CD4-positive, alpha-beta memory T cell (primary cell): ENCODE data around the gene RHOH. TPM values are rescaled to one million over a fixed set of nuclear protein-coding genes. Genes with fewer than 3 reads are reported as not detected.
A peak's percentile ranks its signal among the peaks of the same experiment; 100 is the strongest.
"Not testable (repeated sequence)": the region's sequence is repeated elsewhere in the genome, so short reads cannot be mapped to it uniquely, and the experiment has no call there.

Source experiments
- CTCF ChIA-PET: fragments of 350-600 bp; sonication (Branson Sonifier 250); formaldehyde crosslinking; loops from one replicate; lab custom pipeline; 2021; ENCODE audit warnings: inconsistent platforms; ENCODE audit not compliant: partially characterized antibody; lab: Charles Lee
- POLR2A ChIA-PET: fragments of 350-600 bp; sonication (Branson Sonifier 250); formaldehyde crosslinking; loops from one replicate; lab custom pipeline; 2021; ENCODE audit not compliant: partially characterized antibody; lab: Charles Lee
- DNase-seq, 5 donors: peaks; one replicate each; pipeline versions ENCODE4 v3.0.0 to v3.0.0-alpha.2; 2020 to 2022; ENCODE audit warnings: mixed read lengths in 1 of 5
- H3K27ac ChIP-seq: one replicate; pipeline ENCODE4 v1.7.0; 2013; ENCODE audit warnings: low read depth, low read length
- H3K27me3 ChIP-seq: 2 replicates; pipeline ENCODE4 v1.7.0; 2013; ENCODE audit warnings: mild to moderate bottlenecking, low read length, moderate library complexity; ENCODE audit not compliant: insufficient read depth
- H3K36me3 ChIP-seq: 2 replicates; pipeline ENCODE4 v1.7.0; 2013; ENCODE audit warnings: mild to moderate bottlenecking, low read length, moderate library complexity; ENCODE audit not compliant: insufficient read depth
- H3K4me1 ChIP-seq: 2 replicates; pipeline ENCODE4 v1.7.0; 2013; ENCODE audit warnings: mild to moderate bottlenecking, low read length, moderate library complexity; ENCODE audit not compliant: insufficient read depth
- H3K4me3 ChIP-seq, 2 donors: one replicate each; pipeline ENCODE4 v1.7.0; 2013; ENCODE audit warnings: low read length in 2 of 2, mild to moderate bottlenecking in 1 of 2
- H3K9me3 ChIP-seq, 2 donors: one replicate each; pipeline ENCODE4 v1.7.0; 2013; ENCODE audit warnings: low read length in 2 of 2, control low read depth in 1 of 2; ENCODE audit not compliant: control insufficient read depth in 1 of 2
- H3K27ac Mint-ChIP-seq, 7 donors: one replicate each; pipeline ENCODE4 v1.8.0; 2020 to 2021; ENCODE audit warnings: mixed read lengths in 7 of 7, mild to moderate bottlenecking in 6 of 7, inconsistent platforms in 3 of 7, moderate library complexity in 3 of 7
- H3K27me3 Mint-ChIP-seq, 2 donors: one replicate each; pipeline ENCODE4 v1.8.0; 2020 to 2021; ENCODE audit warnings: mixed read lengths in 2 of 2
- H3K36me3 Mint-ChIP-seq, 2 donors: one replicate each; pipeline ENCODE4 v1.8.0; 2020 to 2021; ENCODE audit warnings: mixed read lengths in 2 of 2, inconsistent platforms in 1 of 2, mild to moderate bottlenecking in 1 of 2
- H3K4me1 Mint-ChIP-seq, 4 donors: one replicate each; pipeline ENCODE4 v1.8.0; 2020 to 2021; ENCODE audit warnings: mixed read lengths in 4 of 4, mild to moderate bottlenecking in 1 of 4
- H3K4me3 Mint-ChIP-seq, 8 donors: one replicate each; pipeline ENCODE4 v1.8.0; 2020 to 2021; ENCODE audit warnings: mixed read lengths in 8 of 8, mild to moderate bottlenecking in 7 of 8, moderate library complexity in 6 of 8, inconsistent platforms in 3 of 8
- H3K9me3 Mint-ChIP-seq, 8 donors: one replicate each; pipeline ENCODE4 v1.8.0; 2020 to 2021; ENCODE audit warnings: mixed read lengths in 8 of 8, mild to moderate bottlenecking in 5 of 8, inconsistent platforms in 3 of 8, moderate library complexity in 1 of 8
- intact Hi-C: fragments of 100-400 bp; cut with micrococcal nuclease; formaldehyde crosslinking; loops from one replicate; pipeline ENCODE4 v1.15.1; 2023
- polyA plus RNA-seq, 2 donors: library from polyadenylated mRNA; unstranded; fragments of 300-500 nt; fragmentation: Illumina TruSeq; gene quantifications; one replicate each; pipeline ENCODE4 v1.2.3, GENCODE V29; 2021
- total RNA-seq, 2 experiments: library from RNA; stranded (reverse); gene quantifications; one replicate each; pipeline ENCODE4 v1.2.3, GENCODE V29; 2021

Gene RHOH
- total and polyA plus RNA-seq, 4 experiments from 2014 or later = 198 to 486 (median 233) TPM

- H3K4me1 ChIP-seq = peaks cover 57% of the 10 kb centered on the region
- POLR2A ChIA-PET = interaction anchor here (1.0 to 5.0 kb wide), 5 partner anchors 11 to 92 kb away, joined by 3 to 57 read pairs (median 4); no protein-coding TSS in a partner anchor
Measured at GRCh38 chr4:40288566-40288965, 91.7 kb downstream of the RHOH start.

DNA sequence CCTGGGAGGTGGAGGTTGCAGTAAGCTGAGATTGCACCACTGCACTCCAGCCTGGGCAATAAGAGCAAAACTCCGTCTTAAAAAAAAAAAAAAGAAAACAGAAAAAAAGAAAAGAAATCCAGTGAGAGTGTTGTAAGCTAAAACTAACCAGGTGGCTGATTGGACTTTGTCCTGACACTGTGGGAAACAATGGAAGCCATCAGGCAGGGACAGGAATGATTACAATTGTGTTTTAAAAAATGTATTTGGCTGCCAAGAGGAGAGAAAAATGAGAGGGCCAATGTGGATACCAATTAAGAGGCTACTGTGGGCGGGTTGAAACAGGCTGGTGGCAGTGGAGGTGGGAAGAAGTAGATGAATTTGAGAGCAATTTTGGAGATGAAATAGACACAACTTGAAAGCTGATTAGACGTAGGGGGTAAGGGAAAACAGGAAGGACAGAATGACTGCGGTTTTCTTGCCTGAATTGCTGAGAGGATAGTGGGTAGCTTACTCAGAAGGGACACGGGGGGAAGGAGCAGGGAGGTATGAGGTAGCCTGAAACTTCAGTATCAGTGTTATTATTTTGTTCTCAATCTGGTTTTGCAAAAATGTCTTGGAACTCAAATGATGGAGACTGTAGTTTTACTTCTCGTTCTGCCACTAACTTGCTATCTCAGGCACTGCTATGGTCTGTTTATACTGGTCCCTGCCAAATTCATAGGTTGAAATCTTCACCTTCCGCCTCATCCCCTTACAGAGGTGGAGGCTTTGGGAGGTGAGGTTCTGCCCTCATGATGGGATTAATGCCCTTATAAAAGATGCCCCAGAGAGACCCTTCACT, 92.7 kb downstream of the RHOH start:
- Mint-ChIP-seq H3K9me3 (peaks cover 0 to 3% (median 0%) of the 10 kb centered on the region in 8 donors), H3K27me3 (no peaks in the 10 kb centered on the region), H3K4me3 (peak overlapping the region; percentile 7 to 81 (median 76)), H3K4me1 (peaks cover 41 to 79% (median 55%) of the 10 kb centered on the region in 4 donors), H3K36me3 (no peaks in the 10 kb centered on the region), H3K27ac (peak overlapping the region; percentile 65 to 96 (median 88))
- no peaks in the 10 kb centered on the region for H3K9me3 ChIP-seq
- no peak overlapping the region for H3K4me3 ChIP-seq
- DNase-seq = peak; percentile 36 to 69 (median 43)
- ChIA-PET CTCF (interaction anchor here (0.7 to 16.5 kb wide), 10 partner anchors 8 to 140 kb away, joined by 3 to 271 read pairs (median 6); no protein-coding TSS in a partner anchor), POLR2A (interaction anchor here (0.9 to 5.0 kb wide), 13 partner anchors 10 to 95 kb away, joined by 3 to 57 read pairs (median 4); no protein-coding TSS in a partner anchor)
- H3K27ac ChIP-seq = peak overlapping the region; percentile 27
- H3K36me3 ChIP-seq = no peaks in the 10 kb centered on the region
- intact Hi-C loops = loop anchor here (1.0 kb wide), 1 partner anchor 12 kb away; no protein-coding TSS in a partner anchor
- H3K27me3 ChIP-seq = no peaks in the 10 kb centered on the region
- peaks cover 47% of the 10 kb centered on the region for H3K4me1 ChIP-seq

More at GRCh38 chr4:40288566-40288965, 91.7 kb downstream of the RHOH start:
- Histone ChIP-seq H3K4me3 (no peak overlapping the region), H3K27ac (peak overlapping the region; percentile 3), H3K36me3 (no peaks in the 10 kb centered on the region), H3K27me3 (no peaks in the 10 kb centered on the region), H3K9me3 (no peaks in the 10 kb centered on the region)
- CTCF ChIA-PET = interaction anchor here (0.7 to 16.5 kb wide), 8 partner anchors 9 to 139 kb away, joined by 3 to 271 read pairs (median 7); no protein-coding TSS in a partner anchor
- Mint-ChIP-seq H3K27me3 (peaks cover 0 to 2% of the 10 kb centered on the region in 2 donors), H3K27ac (peak overlapping the region; percentile 65 to 95 (median 87)), H3K4me1 (peaks cover 52 to 89% (median 65%) of the 10 kb centered on the region in 4 donors), H3K4me3 (peak overlapping the region in 6 of 8 donors; percentile 17 to 77 (median 46)), H3K9me3 (peaks cover 0 to 5% (median 0%) of the 10 kb centered on the region in 8 donors), H3K36me3 (peaks cover 0 to 4% of the 10 kb centered on the region in 2 donors)
- intact Hi-C loops = no loop called here
- no peak for DNase-seq

DNA sequence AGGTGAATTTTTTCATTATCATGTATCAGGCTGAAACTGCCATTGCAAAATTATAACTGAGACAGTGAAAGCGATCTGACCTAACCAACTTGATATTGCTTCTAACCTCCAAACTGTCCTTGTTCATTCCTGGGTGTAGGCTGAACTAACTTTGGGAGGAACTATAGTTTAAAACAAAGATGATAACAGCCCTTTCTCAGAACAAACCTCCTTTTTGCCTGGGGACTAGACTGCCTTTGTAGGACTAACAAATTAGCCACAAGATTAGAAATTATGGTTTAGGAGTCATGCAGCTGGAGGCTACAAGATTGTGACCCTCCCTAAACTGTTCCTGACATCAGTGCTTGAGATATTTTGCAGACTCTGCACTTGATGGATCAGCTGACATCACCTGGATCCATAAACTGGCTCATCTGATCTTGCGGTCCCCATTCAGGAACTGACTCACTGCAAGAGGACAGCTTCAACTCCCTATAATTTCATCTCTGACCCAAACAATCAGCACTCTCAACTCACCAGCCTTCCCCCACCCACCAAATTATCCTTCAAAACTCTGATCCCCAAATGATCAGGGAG, 93.9 kb downstream of the RHOH start:
- peak overlapping the region; percentile 43 to 96 (median 86) for H3K27ac Mint-ChIP-seq
- H3K27me3 ChIP-seq, H3K36me3 ChIP-seq, H3K27me3 Mint-ChIP-seq, H3K9me3 Mint-ChIP-seq, H3K9me3 ChIP-seq, intact Hi-C loops, H3K36me3 Mint-ChIP-seq, H3K27ac ChIP-seq, H3K4me3 ChIP-seq: not testable (repeated sequence)
- CTCF ChIA-PET = interaction anchor here (0.6 to 16.5 kb wide), 8 partner anchors 10 to 144 kb away, joined by 3 to 271 read pairs (median 6); no protein-coding TSS in a partner anchor
- peak overlapping the region in 6 of 8 donors; percentile 2 to 81 (median 76) for H3K4me3 Mint-ChIP-seq
- H3K4me1 Mint-ChIP-seq = peaks cover 39 to 71% (median 50%) of the 10 kb centered on the region in 4 donors
- POLR2A ChIA-PET = interaction anchor here (1.0 to 5.0 kb wide), 10 partner anchors 9 to 96 kb away, joined by 3 to 57 read pairs (median 6); no protein-coding TSS in a partner anchor
- peak in 1 of 5 donors; percentile 64 for DNase-seq
- peaks cover 39% of the 10 kb centered on the region for H3K4me1 ChIP-seq

- ChIA-PET CTCF (interaction anchor here (1.4 to 16.5 kb wide), 3 partner anchors 8 to 16 kb away, joined by 4 to 271 read pairs (median 13); no protein-coding TSS in a partner anchor), POLR2A (interaction anchor here (0.8 to 5.0 kb wide), 8 partner anchors 8 to 97 kb away, joined by 3 to 57 read pairs (median 6); no protein-coding TSS in a partner anchor)
- H3K27me3 ChIP-seq = no peaks in the 10 kb centered on the region
- intact Hi-C loops = no loop called here
- peaks cover 0 to 4% (median 2%) of the 10 kb centered on the region in 8 donors for H3K9me3 Mint-ChIP-seq
- no peak overlapping the region for H3K4me3 Mint-ChIP-seq
- H3K9me3 ChIP-seq = peaks cover 0 to 8% of the 10 kb centered on the region in 2 donors
- no peaks in the 10 kb centered on the region for H3K36me3 ChIP-seq
- H3K4me1 ChIP-seq = peaks cover 48% of the 10 kb centered on the region
- no peaks in the 10 kb centered on the region for H3K27me3 Mint-ChIP-seq
- H3K4me1 Mint-ChIP-seq = peaks cover 40 to 64% (median 50%) of the 10 kb centered on the region in 4 donors
- H3K4me3 ChIP-seq = no peak overlapping the region
- DNase-seq = no peak
- peak overlapping the region in 4 of 7 donors; percentile 16 to 74 (median 31) for H3K27ac Mint-ChIP-seq
- H3K36me3 Mint-ChIP-seq = no peaks in the 10 kb centered on the region
- no peak overlapping the region for H3K27ac ChIP-seq
Measured at GRCh38 chr4:40292313-40292759, 95.5 kb downstream of the RHOH start.

DNA sequence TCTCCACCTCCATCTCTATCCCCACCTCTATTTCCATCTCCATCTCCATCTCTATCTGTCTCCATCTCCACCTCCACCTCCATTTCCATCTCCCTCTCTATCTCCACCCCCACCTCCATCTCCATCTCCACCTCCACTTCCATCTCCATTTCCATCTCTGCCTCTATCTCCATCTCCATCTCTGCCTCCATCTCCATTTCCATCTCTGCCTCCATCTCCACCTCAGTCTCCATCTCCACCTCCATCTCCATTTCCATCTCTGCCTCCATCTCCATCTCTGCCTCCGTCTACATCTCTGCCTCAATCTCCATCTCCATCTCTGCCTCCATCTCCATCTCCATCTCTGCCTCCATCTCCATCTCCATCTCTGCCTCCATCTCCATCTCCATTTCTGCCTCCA, 97.5 kb downstream of the RHOH start:
- H3K27ac ChIP-seq = no peak overlapping the region
- intact Hi-C loops = no loop called here

DNA sequence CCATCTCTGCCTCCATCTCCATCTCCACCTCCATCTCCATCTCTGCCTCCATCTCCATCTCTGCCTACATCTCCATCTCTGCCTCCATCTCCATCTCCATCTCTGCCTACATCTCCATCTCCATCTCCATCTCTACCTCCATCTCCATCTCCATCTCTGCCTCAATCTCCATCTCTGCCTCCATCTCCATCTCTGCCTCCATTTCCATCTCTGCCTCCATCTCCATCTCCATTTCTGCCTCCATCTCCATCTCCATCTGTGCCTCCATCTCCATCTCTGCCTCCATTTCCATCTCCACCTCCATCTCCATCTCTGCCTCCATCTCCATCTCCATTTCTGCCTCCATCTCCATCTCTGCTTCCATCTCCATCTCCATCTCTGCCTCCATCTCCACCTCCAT, 98.2 kb downstream of the RHOH start:
- intact Hi-C loops, H3K27ac Mint-ChIP-seq, H3K9me3 Mint-ChIP-seq, H3K9me3 ChIP-seq, H3K36me3 ChIP-seq, H3K4me3 Mint-ChIP-seq, H3K27me3 ChIP-seq, CTCF ChIA-PET, H3K27me3 Mint-ChIP-seq, H3K4me3 ChIP-seq, H3K27ac ChIP-seq, H3K36me3 Mint-ChIP-seq, DNase-seq: not testable (repeated sequence)
- H3K4me1 Mint-ChIP-seq = peaks cover 48 to 65% (median 54%) of the 10 kb centered on the region in 4 donors
- H3K4me1 ChIP-seq = peaks cover 56% of the 10 kb centered on the region
- POLR2A ChIA-PET = interaction anchor here (0.6 kb wide), 1 partner anchor 90 kb away, joined by 3 read pairs; no protein-coding TSS in a partner anchor

More for the DNA sequence above, 97.5 kb downstream of the RHOH start:
- CTCF ChIA-PET = interaction anchor here (16.5 kb wide), 1 partner anchor 14 kb away, joined by 271 read pairs; no protein-coding TSS in a partner anchor
- DNase-seq = no peak
- no peak overlapping the region for H3K4me3 ChIP-seq
- Mint-ChIP-seq H3K9me3 (peaks cover 0 to 5% (median 3%) of the 10 kb centered on the region in 8 donors), H3K4me3 (no peak overlapping the region), H3K27ac (no peak overlapping the region), H3K36me3 (no peaks in the 10 kb centered on the region), H3K27me3 (no peaks in the 10 kb centered on the region), H3K4me1 (peaks cover 49 to 65% (median 55%) of the 10 kb centered on the region in 4 donors)
- POLR2A ChIA-PET = interaction anchor here (2.4 kb wide), 1 partner anchor 11 kb away, joined by 8 read pairs; no protein-coding TSS in a partner anchor
- peaks cover 0 to 8% of the 10 kb centered on the region in 2 donors for H3K9me3 ChIP-seq
- no peaks in the 10 kb centered on the region for H3K36me3 ChIP-seq
- H3K27me3 ChIP-seq = no peaks in the 10 kb centered on the region
- peaks cover 56% of the 10 kb centered on the region for H3K4me1 ChIP-seq
